GM12891 (cell line): Measurements from ENCODE around the gene ZNF473.
"Not testable (repeated sequence)": the region's sequence is repeated elsewhere in the genome, so short reads cannot be mapped to it uniquely, and the experiment has no call there.

Experiments
- PAX5 ChIP-seq: IDR thresholded peaks from 2 replicates; pipeline ENCODE4 v1.6.1; 2011; ENCODE audit warnings: low read length, moderate library complexity, mild to moderate bottlenecking; ENCODE audit not compliant: insufficient read depth, severe bottlenecking
- POLR2A ChIP-seq: IDR thresholded peaks from 2 replicates; pipeline ENCODE4 v1.6.1; 2011; ENCODE audit warnings: low read depth, low read length, control low read depth
- POLR2AphosphoS5 ChIP-seq: IDR thresholded peaks from 2 replicates; pipeline ENCODE4 v1.6.1; 2011; ENCODE audit warnings: low read depth, low read length, control low read depth
- POU2F2 ChIP-seq: IDR thresholded peaks from 2 replicates; pipeline ENCODE4 v1.6.1; 2011; ENCODE audit warnings: low read depth, mild to moderate bottlenecking, control low read depth, low read length, moderate library complexity
- TAF1 ChIP-seq: IDR thresholded peaks from 2 replicates; pipeline ENCODE4 v1.6.1; 2011; ENCODE audit warnings: low read depth, low read length, control low read depth

- TF ChIP-seq POLR2A, TAF1, POLR2AphosphoS5, PAX5, POU2F2: not testable (repeated sequence)
Measured at GRCh38 chr19:50091786-50092185, 66.0 kb downstream of the ZNF473 start.
